ENCODE measurements around the gene ACVR1B.

ACVR1B gene

GRCh38 chr12:52041695-52042123, 90.2 kb downstream of the ACVR1B start:
- peak; percentile 73 for DNase-seq (ENCODE audit: insufficient read length, low spot score)
- no peak for FAIRE-seq

DNA sequence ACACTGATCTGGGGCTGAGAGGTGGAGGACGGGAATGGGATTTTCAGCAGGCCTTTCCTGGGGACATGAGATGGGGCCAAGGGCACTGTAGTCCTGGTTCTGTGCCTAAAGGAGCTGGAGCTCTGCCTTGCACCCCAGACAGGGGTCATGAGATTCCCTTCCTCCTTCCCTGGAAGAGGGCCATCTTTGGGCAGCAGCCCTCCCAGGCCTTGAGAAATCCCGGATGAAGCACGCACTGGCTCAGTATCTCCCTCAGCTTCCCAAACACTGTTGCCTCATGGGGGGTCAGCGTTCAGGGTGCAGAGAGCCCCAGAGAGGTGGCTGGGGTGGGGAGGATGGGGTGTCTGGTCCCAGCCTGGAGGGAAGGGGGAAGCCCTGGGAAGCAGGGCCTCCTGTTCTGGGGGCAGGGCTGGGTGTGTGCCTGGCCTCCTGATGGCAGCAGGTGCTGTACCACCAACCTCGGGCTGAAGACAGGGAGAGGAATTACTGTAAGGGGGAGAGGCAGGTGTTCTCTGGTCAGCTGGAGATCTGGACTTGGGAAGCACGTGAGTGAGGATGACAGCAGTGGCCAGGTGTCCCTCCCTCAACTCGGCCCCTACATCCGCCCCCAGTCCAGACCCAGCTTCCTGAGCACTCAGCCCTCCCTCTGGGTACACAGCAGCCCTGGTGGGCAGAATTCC, 91.3 kb downstream of the ACVR1B start:
- FAIRE-seq: no peak
- no peak for DNase-seq (ENCODE audit: insufficient read length, low spot score)

DNA sequence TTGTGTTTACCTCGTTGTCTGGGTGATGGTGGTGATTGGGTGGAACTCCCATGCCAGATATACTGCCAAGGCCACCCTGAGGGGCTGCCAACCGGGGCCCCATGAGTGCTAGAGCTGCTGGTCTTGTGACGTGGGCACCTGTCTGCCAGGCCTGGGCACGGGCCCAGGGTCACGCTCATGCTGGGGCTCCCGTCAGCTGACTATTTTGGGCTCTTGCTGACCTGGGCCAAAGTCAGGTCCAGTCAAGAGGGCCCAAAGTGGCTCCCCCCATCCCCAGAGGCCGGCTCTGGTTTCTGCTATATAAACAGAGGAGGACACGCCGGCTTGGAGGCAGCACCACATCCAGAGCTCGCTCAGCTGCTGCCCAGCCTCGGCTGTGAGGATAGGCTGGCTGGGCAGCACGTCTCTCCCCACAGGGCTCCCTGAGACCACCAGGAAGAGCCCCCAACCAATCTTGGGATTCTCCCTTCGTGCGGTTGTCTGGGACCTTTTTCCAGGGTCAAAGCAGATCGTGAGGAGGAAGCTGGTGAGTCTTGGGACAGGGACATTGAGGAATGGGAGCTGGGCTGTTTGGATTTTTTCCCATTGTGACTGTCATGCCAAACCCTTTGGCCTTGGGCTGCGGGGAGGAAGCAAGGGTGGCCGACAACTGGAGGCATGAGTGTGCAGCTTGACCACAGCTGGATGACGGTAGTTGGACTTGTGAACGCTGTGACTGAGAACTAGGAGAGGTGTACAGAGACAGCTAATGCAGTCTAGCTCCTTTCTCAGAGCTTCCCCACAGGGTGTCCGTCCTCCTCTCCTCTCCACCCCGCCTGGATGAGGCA, 92.1 kb downstream of the ACVR1B start:
- DNase-seq (ENCODE audit: insufficient read length, low spot score): no peak
- FAIRE-seq: no peak

- no peak for FAIRE-seq
Observed at GRCh38 chr12:52044292-52044983, 92.9 kb downstream of the ACVR1B start.

GRCh38 chr12:52045794-52046199, 94.3 kb downstream of the ACVR1B start:
- FAIRE-seq (no peak), DNase-seq (ENCODE audit: insufficient read length, low spot score) (no peak)

More at GRCh38 chr12:52044292-52044983, 92.9 kb downstream of the ACVR1B start:
- no peak for DNase-seq (ENCODE audit: insufficient read length, low spot score)

Measured in GM19239 (cell line).